CD4-positive, alpha-beta T cell (primary cell): ENCODE results near the gene MYO19. TPM values are rescaled to one million over a fixed set of nuclear protein-coding genes. Genes with fewer than 3 reads are reported as not detected.

Experiments used
- ATAC-seq: fragments of 200-7000 bp; cut with Tn5 transposase; one replicate; pipeline ENCODE4 v1.10.0; 2022; ENCODE audit warnings: mild to moderate bottlenecking; ENCODE audit not compliant: poor library complexity
- CTCF ChIA-PET: fragments of 350-600 bp; sonication (Branson Sonifier 250); formaldehyde crosslinking; loops from one replicate; lab custom pipeline; 2021; ENCODE audit warnings: antibody characterized with exemption, inconsistent platforms; lab: Charles Lee
- POLR2A ChIA-PET: fragments of 350-600 bp; sonication (Branson Sonifier 250); formaldehyde crosslinking; loops from one replicate; lab custom pipeline; 2021; ENCODE audit warnings: antibody characterized with exemption, inconsistent platforms; lab: Charles Lee
- DNase-seq, 14 experiments: peaks; one replicate each; pipeline ENCODE4 v3.0.0-alpha.2; 2013 to 2020; ENCODE audit warnings: mixed read lengths in 2 of 14
- H3K27ac ChIP-seq, 2 donors: one replicate each; pipeline versions ENCODE4 v1.5.1 to v1.7.0; 2013; ENCODE audit warnings: low read length in 2 of 2, low read depth in 1 of 2, mild to moderate bottlenecking in 1 of 2
- H3K27me3 ChIP-seq, 2 experiments: 1 replicate in 1 of 2; 2 replicates in 1 of 2; pipeline versions ENCODE4 v1.6.1 to v1.7.0; 2013; ENCODE audit warnings: low read length in 2 of 2, control low read depth in 1 of 2, mild to moderate bottlenecking in 1 of 2, moderate library complexity in 1 of 2; ENCODE audit not compliant: insufficient read depth in 2 of 2, control insufficient read depth in 1 of 2
- H3K36me3 ChIP-seq: one replicate; pipeline ENCODE4 v1.6.1; 2013; ENCODE audit warnings: low read length, control low read depth; ENCODE audit not compliant: insufficient read depth
- H3K4me1 ChIP-seq: one replicate; pipeline ENCODE4 v1.6.1; 2013; ENCODE audit warnings: low read length, control low read depth; ENCODE audit not compliant: insufficient read depth
- H3K4me3 ChIP-seq: one replicate; pipeline ENCODE4 v1.5.1; 2013; ENCODE audit warnings: mild to moderate bottlenecking, low read length, moderate library complexity
- H3K9me3 ChIP-seq, 2 experiments: 1 replicate in 1 of 2; 2 replicates in 1 of 2; pipeline versions ENCODE4 v1.6.1 to v1.7.0; 2013; ENCODE audit warnings: low read length in 2 of 2, mild to moderate bottlenecking in 2 of 2, control low read depth in 1 of 2, moderate library complexity in 1 of 2; ENCODE audit not compliant: control insufficient read depth in 1 of 2, insufficient read depth in 1 of 2
- H3K27ac Mint-ChIP-seq: one replicate; pipeline ENCODE4 v1.8.0; 2020; ENCODE audit warnings: mixed read lengths
- H3K27me3 Mint-ChIP-seq: one replicate; pipeline ENCODE4 v1.8.0; 2021; ENCODE audit warnings: mixed read lengths
- H3K36me3 Mint-ChIP-seq: one replicate; pipeline ENCODE4 v1.8.0; 2021; ENCODE audit warnings: low read depth, mixed read lengths
- H3K4me1 Mint-ChIP-seq: one replicate; pipeline ENCODE4 v1.8.0; 2021; ENCODE audit warnings: low read depth, mixed read lengths
- H3K4me3 Mint-ChIP-seq: one replicate; pipeline ENCODE4 v1.8.0; 2020; ENCODE audit warnings: mild to moderate bottlenecking, mixed read lengths
- H3K9me3 Mint-ChIP-seq: one replicate; pipeline ENCODE4 v1.8.0; 2020; ENCODE audit warnings: mixed read lengths
- intact Hi-C, 2 experiments: fragments of 100-400 bp; cut with DNase I in 1 of 2; cut with micrococcal nuclease in 1 of 2; formaldehyde crosslinking; loops; one replicate each; pipeline versions ENCODE4 v1.15.1 to v1.9.0; 2023 to 2025; cut with DNase I, micrococcal nuclease
- total RNA-seq, 174 experiments: library from RNA in 2 of 174; stranded (reverse) in 2 of 174; gene quantifications; one replicate each; pipeline ENCODE4 v1.2.3 and lab custom pipeline; 2021 to 2026
- TF ChIP-seq, protein P1 (sequence below): fragments of 200-600 bp; IDR thresholded peaks from one replicate; pipeline ENCODE4 v1.8.0; 2022; ENCODE audit warnings: antibody characterized with exemption, mild to moderate bottlenecking

The MYO19 gene
- total RNA-seq, 2 experiments from 2014 or later, result 64.4 to 70.5 TPM

DNA sequence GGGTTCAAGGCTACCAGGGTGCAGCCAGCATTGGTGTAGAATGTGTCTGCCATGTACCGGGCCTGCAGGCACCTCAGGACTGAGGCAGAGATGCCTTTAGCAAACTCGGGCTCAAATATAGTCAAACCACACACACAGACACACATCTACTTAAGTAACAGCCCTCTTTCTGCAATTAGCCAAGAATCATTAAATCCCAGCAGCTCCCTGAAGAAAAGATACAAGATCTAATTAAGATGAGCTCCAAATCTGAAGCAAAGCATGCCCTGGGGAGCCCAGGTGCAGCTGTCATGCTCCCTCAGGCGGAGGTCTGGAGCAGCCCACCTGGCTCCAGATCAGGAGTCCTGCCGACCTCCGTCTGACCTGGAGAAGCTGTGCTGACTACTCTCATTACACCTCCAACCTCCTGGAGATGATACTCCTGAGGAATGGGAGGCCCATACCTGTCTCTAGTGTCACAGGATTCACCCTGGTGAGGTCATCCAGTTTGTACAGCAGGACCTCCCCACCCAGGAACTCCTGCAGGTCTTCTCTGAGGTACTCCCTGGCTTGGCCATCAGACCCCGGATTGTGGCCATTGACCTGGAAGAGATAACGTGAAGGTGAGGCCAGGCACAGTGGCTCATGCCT is 6.9 kb downstream of the MYO19 start:
- ATAC-seq, result no peak

DNA sequence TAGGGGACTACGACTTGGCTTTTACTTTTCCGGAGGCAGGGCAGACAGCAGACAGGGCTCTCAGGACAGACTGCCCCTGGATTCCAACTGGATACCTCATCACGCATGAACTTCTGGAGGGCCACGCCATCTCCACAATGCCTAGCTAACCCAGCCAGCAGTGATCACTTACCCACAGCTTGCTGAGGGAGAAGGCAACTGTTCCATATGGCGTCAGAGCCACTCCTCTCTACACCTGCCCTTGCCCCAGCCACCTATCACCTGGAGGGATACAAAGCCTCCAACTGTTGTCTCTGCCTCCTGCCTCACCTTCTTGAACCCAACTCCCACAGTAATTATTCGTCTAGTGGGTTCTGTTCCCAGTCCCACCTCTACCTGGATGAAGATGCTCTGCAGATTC is 8.8 kb downstream of the MYO19 start:
- Mint-ChIP-seq H3K27ac (no peak overlapping the region), H3K4me3 (no peak overlapping the region), H3K36me3 (peaks cover 57% of the 10 kb centered on the region), H3K27me3 (no peaks in the 10 kb centered on the region), H3K9me3 (no peaks in the 10 kb centered on the region), H3K4me1 (no peaks in the 10 kb centered on the region)
- Histone ChIP-seq H3K4me3 (no peak overlapping the region), H3K9me3 (no peaks in the 10 kb centered on the region), H3K27me3 (no peaks in the 10 kb centered on the region), H3K36me3 (peaks cover 49% of the 10 kb centered on the region), H3K4me1 (peaks cover 9% of the 10 kb centered on the region), H3K27ac (no peak overlapping the region)
- CTCF ChIA-PET, result no interaction called here
- ATAC-seq, result no peak
- intact Hi-C loops, result no loop called here
- POLR2A ChIA-PET, result no interaction called here
- DNase-seq, result no peak
- TF ChIP-seq, protein P1, sequence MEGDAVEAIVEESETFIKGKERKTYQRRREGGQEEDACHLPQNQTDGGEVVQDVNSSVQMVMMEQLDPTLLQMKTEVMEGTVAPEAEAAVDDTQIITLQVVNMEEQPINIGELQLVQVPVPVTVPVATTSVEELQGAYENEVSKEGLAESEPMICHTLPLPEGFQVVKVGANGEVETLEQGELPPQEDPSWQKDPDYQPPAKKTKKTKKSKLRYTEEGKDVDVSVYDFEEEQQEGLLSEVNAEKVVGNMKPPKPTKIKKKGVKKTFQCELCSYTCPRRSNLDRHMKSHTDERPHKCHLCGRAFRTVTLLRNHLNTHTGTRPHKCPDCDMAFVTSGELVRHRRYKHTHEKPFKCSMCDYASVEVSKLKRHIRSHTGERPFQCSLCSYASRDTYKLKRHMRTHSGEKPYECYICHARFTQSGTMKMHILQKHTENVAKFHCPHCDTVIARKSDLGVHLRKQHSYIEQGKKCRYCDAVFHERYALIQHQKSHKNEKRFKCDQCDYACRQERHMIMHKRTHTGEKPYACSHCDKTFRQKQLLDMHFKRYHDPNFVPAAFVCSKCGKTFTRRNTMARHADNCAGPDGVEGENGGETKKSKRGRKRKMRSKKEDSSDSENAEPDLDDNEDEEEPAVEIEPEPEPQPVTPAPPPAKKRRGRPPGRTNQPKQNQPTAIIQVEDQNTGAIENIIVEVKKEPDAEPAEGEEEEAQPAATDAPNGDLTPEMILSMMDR, result no peak

More for the DNA sequence above, 6.9 kb downstream of the MYO19 start:
- CTCF ChIA-PET, result no interaction called here
- no peaks in the 10 kb centered on the region for H3K9me3 Mint-ChIP-seq
- H3K9me3 ChIP-seq, result no peaks in the 10 kb centered on the region
- peaks cover 47% of the 10 kb centered on the region for H3K36me3 ChIP-seq
- peaks cover 64% of the 10 kb centered on the region for H3K36me3 Mint-ChIP-seq
- POLR2A ChIA-PET, result no interaction called here
- TF ChIP-seq, protein P1, result no peak
- H3K27ac ChIP-seq, result no peak overlapping the region
- no peaks in the 10 kb centered on the region for H3K27me3 ChIP-seq
- intact Hi-C loops, result no loop called here
- no peaks in the 10 kb centered on the region for H3K27me3 Mint-ChIP-seq
- H3K4me3 Mint-ChIP-seq, result no peak overlapping the region
- H3K4me1 ChIP-seq, result peaks cover 9% of the 10 kb centered on the region
- H3K4me3 ChIP-seq, result no peak overlapping the region
- no peak for DNase-seq
- H3K27ac Mint-ChIP-seq, result no peak overlapping the region
- H3K4me1 Mint-ChIP-seq, result no peaks in the 10 kb centered on the region

DNA sequence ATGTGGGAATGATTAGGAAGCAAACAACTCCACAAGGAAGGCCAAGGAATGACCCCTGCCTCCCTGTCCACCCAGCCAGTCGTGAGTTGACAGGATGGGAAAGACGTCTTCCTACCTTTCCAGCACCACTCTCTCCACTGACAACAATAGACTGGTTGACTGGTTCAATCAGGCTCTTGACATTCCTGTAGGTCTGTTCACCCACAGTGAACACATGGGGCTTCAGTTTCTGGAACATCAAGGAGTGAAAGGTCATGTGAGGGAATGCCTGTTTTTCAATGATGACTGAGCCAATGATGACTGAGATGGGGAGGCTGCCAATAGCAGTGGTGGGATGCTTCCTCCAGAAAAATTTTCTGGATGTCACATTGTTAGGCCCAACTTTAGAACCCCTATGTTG is 9.6 kb downstream of the MYO19 start:
- CTCF ChIA-PET, result interaction anchor here (1.4 kb wide), 1 partner anchor 9 kb away, joined by 6 read pairs; no protein-coding TSS in a partner anchor
- Histone ChIP-seq H3K27me3 (no peaks in the 10 kb centered on the region), H3K9me3 (no peaks in the 10 kb centered on the region), H3K4me3 (no peak overlapping the region), H3K36me3 (peaks cover 52% of the 10 kb centered on the region), H3K27ac (no peak overlapping the region), H3K4me1 (peaks cover 9% of the 10 kb centered on the region)
- no peak for ATAC-seq
- no peak for DNase-seq
- intact Hi-C loops, result no loop called here
- Mint-ChIP-seq H3K27me3 (no peaks in the 10 kb centered on the region), H3K36me3 (peaks cover 64% of the 10 kb centered on the region), H3K4me1 (no peaks in the 10 kb centered on the region), H3K27ac (no peak overlapping the region), H3K4me3 (no peak overlapping the region), H3K9me3 (no peaks in the 10 kb centered on the region)
- TF ChIP-seq, protein P1, result no peak
- POLR2A ChIA-PET, result no interaction called here
